GM19395 (cell line): ENCODE results near the gene BAZ1A.

Experiments used
- ATAC-seq: cut with Tn5 transposase; IDR thresholded peaks from one replicate; pipeline ENCODE4 v1.9.1; 2021; ENCODE audit warnings: mild to moderate bottlenecking, moderate library complexity; ENCODE audit not compliant: unreplicated experiment

BAZ1A gene

GRCh38 chr14:34732802-34733201, 142.4 kb downstream of the BAZ1A start:
- no peak for ATAC-seq

GRCh38 chr14:34723867-34724266, 151.3 kb downstream of the BAZ1A start:
- ATAC-seq = no peak

DNA sequence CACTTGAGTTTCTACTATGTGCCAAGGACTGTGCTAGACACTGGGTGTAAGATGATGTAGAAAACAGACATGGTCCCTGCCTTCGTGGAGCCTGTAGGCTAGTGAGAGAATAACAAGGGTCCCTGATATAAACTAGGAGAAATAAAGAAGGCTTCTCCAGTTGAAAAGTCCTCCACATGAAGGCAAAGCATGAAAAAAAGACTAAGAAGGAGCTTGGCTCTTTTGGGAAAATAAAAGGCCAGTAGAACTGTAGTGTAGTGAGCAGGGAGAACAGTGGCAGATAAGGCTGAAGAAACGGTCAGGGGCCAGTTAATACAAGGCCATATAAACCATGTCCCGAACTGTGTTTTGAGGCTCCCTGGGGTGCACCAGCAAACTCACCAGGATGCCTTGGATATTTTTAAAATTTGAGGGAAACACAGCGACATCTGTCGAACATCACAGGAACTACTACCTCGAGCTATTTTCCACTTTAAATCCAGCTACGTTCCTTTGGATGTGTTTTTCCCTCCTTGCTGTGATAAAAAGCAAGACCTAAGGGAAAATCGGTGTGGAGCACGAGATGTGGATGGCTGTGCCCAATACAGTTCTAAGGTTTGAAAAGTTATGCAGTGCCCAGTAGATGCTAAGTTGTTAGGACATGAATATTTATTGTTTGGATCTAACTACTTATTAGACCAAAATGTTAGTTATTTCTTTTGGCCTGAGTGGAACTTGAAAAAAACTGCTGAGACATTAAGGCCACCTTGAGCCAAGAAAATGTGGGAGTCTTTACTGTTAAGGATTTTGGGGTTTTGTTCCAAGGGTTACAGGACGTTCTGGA, 152.2 kb downstream of the BAZ1A start:
- ATAC-seq = no peak

DNA sequence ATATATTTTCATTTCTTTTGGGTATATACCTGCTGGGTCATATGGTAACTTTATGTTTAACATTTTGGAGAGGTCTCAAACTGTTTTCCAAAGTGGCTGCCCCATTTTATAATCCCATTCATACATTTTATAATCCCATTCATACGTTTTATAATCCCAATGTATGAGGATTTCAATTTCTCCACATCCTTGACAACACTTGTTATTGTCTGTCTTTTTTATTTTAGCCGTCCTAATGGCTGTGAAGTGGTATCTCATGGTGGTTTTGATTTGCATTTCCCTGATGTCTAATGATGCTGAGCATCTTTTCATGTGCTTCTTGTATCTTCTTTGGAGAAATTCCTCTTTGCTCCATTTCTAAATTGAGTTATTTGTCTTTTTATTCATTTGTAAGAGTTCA, 154.0 kb downstream of the BAZ1A start:
- no peak for ATAC-seq

DNA sequence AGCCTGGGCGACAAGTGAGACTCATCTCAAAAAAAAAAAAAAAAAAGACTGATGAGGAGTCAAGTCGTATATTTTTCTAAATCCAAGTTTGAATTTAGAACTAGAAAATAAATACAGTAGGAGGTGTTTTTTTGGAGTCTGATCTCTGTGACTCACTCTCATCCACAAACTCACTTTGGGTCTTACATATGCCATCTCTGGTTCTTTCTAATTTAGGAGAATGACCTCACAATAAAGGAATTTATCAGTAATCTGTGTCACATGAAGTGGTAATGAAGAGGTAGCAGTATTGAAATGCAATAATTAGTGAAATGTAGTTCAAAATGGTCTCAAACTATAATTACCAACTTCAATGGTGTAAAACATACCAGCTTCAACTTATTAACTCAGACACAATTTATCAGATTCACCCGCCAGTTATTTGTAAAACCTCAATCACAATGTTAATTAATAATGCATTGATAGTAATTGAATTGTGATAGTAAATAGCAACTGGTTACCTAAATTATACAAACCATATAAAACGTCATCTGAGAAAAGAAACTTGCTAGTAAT, 156.3 kb downstream of the BAZ1A start:
- no peak for ATAC-seq

DNA sequence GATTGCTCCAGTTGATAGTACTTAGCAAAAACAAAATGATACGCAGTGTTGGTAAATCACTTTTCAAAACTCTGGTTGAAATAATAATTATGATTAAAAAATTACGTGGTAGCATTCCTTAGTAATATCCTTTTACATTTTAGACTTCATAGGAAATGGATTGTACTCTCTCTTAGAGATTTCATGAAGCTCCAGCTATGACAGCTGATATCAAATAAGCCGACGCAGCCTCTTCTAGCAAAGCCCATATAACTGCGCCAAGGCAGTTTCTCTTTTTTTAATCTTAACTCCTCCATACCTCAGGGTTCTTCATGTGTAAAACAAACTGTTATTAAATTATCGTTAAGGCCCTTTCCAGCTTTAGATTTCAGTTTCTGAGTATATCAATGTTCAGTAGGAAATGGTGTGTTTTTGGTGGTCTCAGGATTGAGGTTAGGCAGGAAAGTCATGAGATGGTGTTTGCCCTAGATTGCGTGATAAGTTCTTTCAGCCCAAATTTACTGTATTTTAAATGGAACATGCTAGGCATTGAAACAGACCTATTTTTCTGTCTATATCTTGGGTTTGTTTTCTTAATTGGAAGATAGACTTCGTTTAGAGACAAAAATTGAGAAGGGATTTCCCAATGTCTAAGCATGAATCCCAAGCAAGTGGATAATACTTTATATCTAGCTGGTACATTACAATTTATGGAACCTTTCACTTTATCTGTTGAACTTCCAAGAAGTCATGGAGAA, 159.9 kb downstream of the BAZ1A start:
- no peak for ATAC-seq

GRCh38 chr14:34714320-34715126, 160.6 kb downstream of the BAZ1A start, which contains the start of gene CFL2:
CFL2 (minus strand) TSS chr14:34714593; CDS start chr14:34714540, 53 bp downstream.
- ATAC-seq = peak; percentile 74

- peak; percentile 26 for ATAC-seq
These were observed 161.4 kb downstream of the BAZ1A start for GRCh38 chr14:34713681-34714319.

DNA sequence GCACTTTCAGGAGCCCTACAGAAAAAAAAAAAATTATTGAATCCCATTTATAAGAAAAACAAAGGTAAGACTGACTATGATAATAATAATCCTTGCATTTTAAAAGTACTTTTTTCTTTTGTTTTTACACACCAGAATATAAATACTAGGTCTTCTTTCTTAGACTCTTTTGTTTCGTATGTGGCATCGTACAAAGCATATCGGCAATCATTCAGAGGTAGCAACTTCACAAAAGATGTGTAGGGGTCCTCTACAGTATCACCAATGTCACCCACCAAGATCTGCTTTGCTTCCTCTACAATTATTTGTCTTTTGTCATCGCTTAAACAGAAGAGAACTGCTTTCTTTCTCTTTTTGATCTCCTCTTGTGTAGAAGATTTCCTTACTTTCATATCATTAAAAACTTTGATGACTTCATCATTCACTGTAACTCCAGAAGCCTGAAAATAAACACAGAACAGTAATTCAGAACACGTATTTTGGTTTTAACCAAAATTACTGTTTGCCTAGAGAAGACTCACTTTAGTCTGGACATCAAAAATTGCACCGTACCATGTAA, 162.0 kb downstream of the BAZ1A start:
- ATAC-seq = no peak

GRCh38 chr14:34711796-34712712, 163.1 kb downstream of the BAZ1A start:
- no peak for ATAC-seq

- ATAC-seq = peak; percentile 46
These were observed 164.0 kb downstream of the BAZ1A start for GRCh38 chr14:34711169-34711568.

- ATAC-seq = no peak
These were observed 164.4 kb downstream of the BAZ1A start for GRCh38 chr14:34710744-34711143.

GRCh38 chr14:34710006-34710405, 165.2 kb downstream of the BAZ1A start:
- ATAC-seq = no peak

- no peak for ATAC-seq
These were observed 167.4 kb downstream of the BAZ1A start for GRCh38 chr14:34707722-34708121.
